HepG2 (cell line): Measurements from ENCODE around the gene LNX2. TPM values are rescaled to one million over a fixed set of nuclear protein-coding genes. Genes with fewer than 3 reads are reported as not detected.
A peak's percentile ranks its signal among the peaks of the same experiment; 100 is the strongest.

Source experiments
- ARID2 ChIP-seq: sonication (generic); formaldehyde crosslinking; IDR thresholded peaks from 2 replicates; pipeline ENCODE4 v1.8.1; 2022; ENCODE audit warnings: mild to moderate bottlenecking, missing genetic modification reagents, borderline replicate concordance
- ELF3 ChIP-seq: IDR thresholded peaks from 2 replicates; pipeline ENCODE4 v1.6.1; 2016; ENCODE audit warnings: missing genetic modification reagents, missing compliant biosample characterization
- FOXK1 ChIP-seq: sonication (generic); formaldehyde crosslinking; IDR thresholded peaks from 2 replicates; pipeline ENCODE4 v1.4.0; 2020; ENCODE audit warnings: low read depth, missing genetic modification reagents, borderline replicate concordance
- FOXP4 ChIP-seq: sonication (generic); formaldehyde crosslinking; IDR thresholded peaks from 2 replicates; pipeline ENCODE4 v1.4.0; 2020; ENCODE audit warnings: missing genetic modification reagents
- HOMEZ ChIP-seq: IDR thresholded peaks from 2 replicates; pipeline ENCODE4 v1.6.1; 2016; ENCODE audit warnings: low read depth
- IRF9 ChIP-seq: sonication (generic); formaldehyde crosslinking; IDR thresholded peaks from 2 replicates; pipeline ENCODE4 v1.8.0; 2022; ENCODE audit warnings: missing genetic modification reagents, mild to moderate bottlenecking, borderline replicate concordance
- NFKBIZ ChIP-seq: IDR thresholded peaks from 2 replicates; pipeline ENCODE4 v1.6.1; 2018; ENCODE audit warnings: missing genetic modification reagents, missing compliant biosample characterization
- RAD51 ChIP-seq: fragments of 450-650 bp; IDR thresholded peaks from 2 replicates; pipeline ENCODE4 v1.6.1; 2016; ENCODE audit warnings: borderline replicate concordance
- SIX4 ChIP-seq: sonication (generic); formaldehyde crosslinking; IDR thresholded peaks from 2 replicates; pipeline ENCODE4 v1.4.0; 2020; ENCODE audit warnings: missing genetic modification reagents
- SUZ12 ChIP-seq: fragments of 150-350 bp; IDR thresholded peaks from 2 replicates; pipeline ENCODE4 v1.6.1; 2014; ENCODE audit warnings: low read depth, low read length
- ZBTB34 ChIP-seq: sonication (generic); formaldehyde crosslinking; IDR thresholded peaks from 2 replicates; pipeline ENCODE4 v1.8.0; 2022; ENCODE audit warnings: mild to moderate bottlenecking, missing genetic modification reagents
- ZKSCAN1 ChIP-seq: fragments of 150-350 bp; IDR thresholded peaks from 2 replicates; pipeline ENCODE4 v1.6.1; 2014; ENCODE audit warnings: low read length
- ZNF276 ChIP-seq: sonication (generic); formaldehyde crosslinking; IDR thresholded peaks from 2 replicates; pipeline ENCODE4 v1.4.0; 2020; ENCODE audit warnings: mild to moderate bottlenecking, low read depth, missing genetic modification reagents
- ZNF496 ChIP-seq: sonication (generic); formaldehyde crosslinking; IDR thresholded peaks from 2 replicates; pipeline ENCODE4 v1.8.1; 2023; ENCODE audit warnings: mild to moderate bottlenecking, moderate library complexity, missing genetic modification reagents; ENCODE audit not compliant: insufficient replicate concordance
- ZNF512B ChIP-seq: sonication (generic); formaldehyde crosslinking; IDR thresholded peaks from 2 replicates; pipeline ENCODE4 v1.5.1; 2020; ENCODE audit warnings: missing genetic modification reagents, mild to moderate bottlenecking, borderline replicate concordance
- ZNF614 ChIP-seq: IDR thresholded peaks from 2 replicates; pipeline ENCODE4 v1.6.1; 2018; ENCODE audit warnings: missing biosample characterization, missing genetic modification reagents, inconsistent platforms, borderline replicate concordance
- ZNF780A ChIP-seq: sonication (generic); formaldehyde crosslinking; IDR thresholded peaks from 2 replicates; pipeline ENCODE4 v1.8.0; 2022; ENCODE audit warnings: mild to moderate bottlenecking, missing genetic modification reagents, moderate library complexity
- ZSCAN30 ChIP-seq: sonication (generic); formaldehyde crosslinking; IDR thresholded peaks from 2 replicates; pipeline ENCODE4 v1.5.0; 2020; ENCODE audit warnings: mild to moderate bottlenecking, missing genetic modification reagents
- polyA plus RNA-seq, 8 experiments: library from polyadenylated mRNA; depleted of rRNA in 3 of 8; stranded (reverse) in 7 of 8; unstranded in 1 of 8; fragments of >200 nt; fragmentation: Illumina TruSeq in 4 of 8; extraction: Trizol in 4 of 8; gene quantifications; 2 replicates each; pipeline versions ENCODE4 v1.2.1 to v1.2.3, GENCODE V29; 2011 to 2016; ENCODE audit warnings: low read depth in 4 of 8, missing spikeins in 1 of 8, mixed read lengths in 1 of 8; ENCODE audit not compliant: insufficient read depth in 1 of 8
- total RNA-seq, 5 experiments: library from RNA; depleted of rRNA; stranded (reverse); fragments of >200 nt; fragmentation: Illumina TruSeq; extraction: Trizol; gene quantifications; 2 replicates each; pipeline ENCODE4 v1.2.3, GENCODE V29; 2016; ENCODE audit warnings: low read depth in 1 of 5

Gene LNX2
- total and polyA plus RNA-seq, 2 of the 13 experiments (the other 11 are each of a cell fraction or from before 2014, with no cell fraction given) = 9.2 to 9.7 TPM

- TF ChIP-seq ZSCAN30 (no peak), ARID2 (CRISPR knock-in tag) (no peak), ELF3 (CRISPR knock-in tag) (no peak), IRF9 (CRISPR knock-in tag) (0 out of 2 replicates have a peak, but pooled peaks have one; percentile 12), FOXP4 (CRISPR knock-in tag) (no peak), ZKSCAN1 (no peak), NFKBIZ (CRISPR knock-in tag) (no peak), ZNF512B (CRISPR knock-in tag) (no peak), ZNF496 (CRISPR knock-in tag) (no peak), ZNF276 (CRISPR knock-in tag) (no peak), ZNF614 (no peak; the same call in 1 of the 2 replicates), RAD51 (no peak), FOXK1 (CRISPR knock-in tag) (peak; percentile 5; the same call in 1 of the 2 replicates), ZNF780A (CRISPR knock-in tag) (no peak), ZBTB34 (no peak), SUZ12 (no peak), SIX4 (no peak), HOMEZ (no peak)
Observed at GRCh38 chr13:27622102-27622820, 1.9 kb upstream of the LNX2 start (continued).
